Caco-2 (cell line): ENCODE data around the gene TASOR. TPM values are rescaled to one million over a fixed set of nuclear protein-coding genes. Genes with fewer than 3 reads are reported as not detected.

Experiments used
- BruUV-seq: library from RNA; stranded (reverse); fragments of 400-500 nt; replicated peaks from 2 replicates; lab custom pipeline; 2021; lab: Mats Ljungman, UMichigan
- CTCF ChIA-PET: fragments of 300-600 bp; sonication (Branson Sonifier 250); formaldehyde crosslinking; loops from one replicate; lab custom pipeline; 2022; ENCODE audit warnings: antibody characterized with exemption; lab: Charles Lee
- POLR2A ChIA-PET: fragments of 300-600 bp; sonication (Branson Sonifier 250); formaldehyde crosslinking; loops from one replicate; lab custom pipeline; 2022; ENCODE audit warnings: antibody characterized with exemption; lab: Charles Lee
- DNase-seq, 2 experiments: peaks; one replicate each; pipeline versions ENCODE4 v3.0.0 to v3.0.0-alpha.2; 2020 to 2022
- H3K27me3 ChIP-seq: replicated peaks from 2 replicates; pipeline ENCODE4 v1.6.0; 2011; ENCODE audit warnings: low read length; ENCODE audit not compliant: control insufficient read depth, insufficient read depth
- H3K36me3 ChIP-seq: 2 replicates; pipeline ENCODE4 v1.5.1; 2011; ENCODE audit warnings: low read length; ENCODE audit not compliant: control insufficient read depth, insufficient read depth
- H3K4me1 ChIP-seq: fragments of 250-450 bp; sonication (Bioruptor Pico); 2 replicates; pipeline ENCODE4 v1.5.1; 2020; ENCODE audit warnings: mild to moderate bottlenecking
- H3K4me3 ChIP-seq: 2 replicates; pipeline ENCODE4 v1.5.1; 2011; ENCODE audit warnings: low read depth, mild to moderate bottlenecking, control low read depth, low read length
- H3K9me3 ChIP-seq: fragments of 250-450 bp; sonication (Bioruptor Pico); 2 replicates; pipeline ENCODE4 v1.5.1; 2020; ENCODE audit warnings: mild to moderate bottlenecking, moderate library complexity
- H3K27ac Mint-ChIP-seq: one replicate; pipeline ENCODE4 v1.8.0; 2022; ENCODE audit warnings: mixed read lengths; ENCODE audit not compliant: unreplicated experiment
- H3K27me3 Mint-ChIP-seq: one replicate; pipeline ENCODE4 v1.8.0; 2022; ENCODE audit warnings: mixed read lengths; ENCODE audit not compliant: insufficient read depth, unreplicated experiment
- H3K36me3 Mint-ChIP-seq: one replicate; pipeline ENCODE4 v1.8.0; 2022; ENCODE audit warnings: mild to moderate bottlenecking, mixed read lengths; ENCODE audit not compliant: insufficient read depth, unreplicated experiment
- H3K4me1 Mint-ChIP-seq: one replicate; pipeline ENCODE4 v1.8.0; 2022; ENCODE audit warnings: low read depth, mixed read lengths; ENCODE audit not compliant: unreplicated experiment
- H3K4me3 Mint-ChIP-seq: one replicate; pipeline ENCODE4 v1.8.0; 2022; ENCODE audit warnings: mild to moderate bottlenecking, moderate library complexity, mixed read lengths; ENCODE audit not compliant: unreplicated experiment
- H3K9me3 Mint-ChIP-seq: one replicate; pipeline ENCODE4 v1.8.0; 2022; ENCODE audit warnings: mixed read lengths; ENCODE audit not compliant: unreplicated experiment
- intact Hi-C: fragments of 100-400 bp; cut with micrococcal nuclease; formaldehyde crosslinking; loops from one replicate; pipeline ENCODE4 v1.10.0; 2022; ENCODE audit not compliant: unreplicated experiment
- total RNA-seq: library from RNA; stranded (reverse); gene quantifications from 2 replicates; pipeline ENCODE4 v1.2.3, GENCODE V29; 2022
- TF ChIP-seq, protein P1 (sequence below), 2 experiments: fragments of 200-600 bp in 1 of 2; IDR thresholded peaks; 1 replicate in 1 of 2; 2 replicates in 1 of 2; pipeline versions ENCODE4 v1.5.1 to v1.8.0; 2011 to 2022; ENCODE audit warnings: antibody characterized with exemption in 1 of 2, control low read depth in 1 of 2, inconsistent platforms in 1 of 2, low read depth in 1 of 2, low read length in 1 of 2, mild to moderate bottlenecking in 1 of 2, moderate library complexity in 1 of 2; ENCODE audit not compliant: insufficient read depth in 1 of 2, severe bottlenecking in 1 of 2, unreplicated experiment in 1 of 2

The TASOR gene
- total RNA-seq, 1 experiment from 2014 or later: 54.7 TPM

DNA sequence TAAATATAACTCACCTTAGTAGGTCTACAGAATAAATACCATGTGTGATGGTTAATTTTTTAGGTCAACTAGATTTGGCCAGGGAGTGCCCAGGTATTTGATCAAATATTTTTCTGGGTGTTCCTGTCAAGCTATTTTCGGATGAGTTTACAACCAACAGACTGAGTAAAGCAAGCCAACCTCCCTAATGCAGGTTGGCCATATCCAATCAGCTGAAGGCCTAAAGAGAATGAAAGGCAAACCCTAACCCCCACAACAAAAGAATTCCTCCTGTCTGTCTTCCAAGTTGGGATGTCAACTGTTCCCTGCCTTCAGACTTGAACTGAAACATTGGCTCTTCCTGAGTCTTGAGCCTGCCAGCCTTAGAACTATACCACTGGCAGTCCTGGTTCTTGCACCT lies 28.6 kb downstream of the TASOR start:
- Histone ChIP-seq H3K4me3 (no peak overlapping the region), H3K4me1 (no peaks in the 10 kb centered on the region), H3K36me3 (no peaks in the 10 kb centered on the region; the same call in 1 of the 2 replicates), H3K9me3 (no peaks in the 10 kb centered on the region), H3K27me3 (no peaks in the 10 kb centered on the region)
- Mint-ChIP-seq H3K36me3 (peaks cover 66% of the 10 kb centered on the region), H3K4me3 (no peak overlapping the region), H3K27me3 (no peaks in the 10 kb centered on the region), H3K4me1 (no peaks in the 10 kb centered on the region), H3K27ac (no peak overlapping the region), H3K9me3 (no peaks in the 10 kb centered on the region)
- no peak for DNase-seq
- POLR2A ChIA-PET: interaction anchor here (0.6 kb wide), 2 partner anchors 25 to 336 kb away, joined by 3 read pairs; no protein-coding TSS in a partner anchor
- BruUV-seq: no TSS peak
- CTCF ChIA-PET: interaction anchor here (0.8 kb wide), 1 partner anchor 334 kb away, joined by 4 read pairs; no protein-coding TSS in a partner anchor
- intact Hi-C loops: no loop called here
- TF ChIP-seq, protein P1, sequence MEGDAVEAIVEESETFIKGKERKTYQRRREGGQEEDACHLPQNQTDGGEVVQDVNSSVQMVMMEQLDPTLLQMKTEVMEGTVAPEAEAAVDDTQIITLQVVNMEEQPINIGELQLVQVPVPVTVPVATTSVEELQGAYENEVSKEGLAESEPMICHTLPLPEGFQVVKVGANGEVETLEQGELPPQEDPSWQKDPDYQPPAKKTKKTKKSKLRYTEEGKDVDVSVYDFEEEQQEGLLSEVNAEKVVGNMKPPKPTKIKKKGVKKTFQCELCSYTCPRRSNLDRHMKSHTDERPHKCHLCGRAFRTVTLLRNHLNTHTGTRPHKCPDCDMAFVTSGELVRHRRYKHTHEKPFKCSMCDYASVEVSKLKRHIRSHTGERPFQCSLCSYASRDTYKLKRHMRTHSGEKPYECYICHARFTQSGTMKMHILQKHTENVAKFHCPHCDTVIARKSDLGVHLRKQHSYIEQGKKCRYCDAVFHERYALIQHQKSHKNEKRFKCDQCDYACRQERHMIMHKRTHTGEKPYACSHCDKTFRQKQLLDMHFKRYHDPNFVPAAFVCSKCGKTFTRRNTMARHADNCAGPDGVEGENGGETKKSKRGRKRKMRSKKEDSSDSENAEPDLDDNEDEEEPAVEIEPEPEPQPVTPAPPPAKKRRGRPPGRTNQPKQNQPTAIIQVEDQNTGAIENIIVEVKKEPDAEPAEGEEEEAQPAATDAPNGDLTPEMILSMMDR (IDR thresholded peaks at IDR 0.05; ENCODE audit: insufficient read depth in 1 of 2, low read depth in 1 of 2, low read length in 1 of 2, severe bottlenecking in 1 of 2, unreplicated experiment in 1 of 2): no peak

DNA sequence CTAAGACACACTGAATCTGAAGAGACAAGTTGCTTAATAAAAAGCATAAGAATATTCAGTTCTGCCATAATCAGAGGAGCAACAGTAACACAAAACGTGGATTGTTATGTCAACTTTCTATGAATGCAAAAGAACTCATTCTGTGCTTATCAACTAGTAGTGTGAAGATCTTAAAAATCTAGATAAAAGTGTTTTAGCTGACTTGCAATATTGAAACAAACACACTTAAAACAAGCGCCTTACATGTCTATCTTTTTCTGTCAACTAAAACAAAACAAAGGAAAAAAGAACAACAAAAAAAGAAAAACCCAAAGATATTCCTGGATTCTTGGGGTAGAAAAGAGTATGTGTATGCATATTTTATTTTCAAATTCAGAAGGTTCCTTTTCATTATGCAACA lies 37.7 kb downstream of the TASOR start:
- CTCF ChIA-PET: no interaction called here
- intact Hi-C loops: no loop called here

DNA sequence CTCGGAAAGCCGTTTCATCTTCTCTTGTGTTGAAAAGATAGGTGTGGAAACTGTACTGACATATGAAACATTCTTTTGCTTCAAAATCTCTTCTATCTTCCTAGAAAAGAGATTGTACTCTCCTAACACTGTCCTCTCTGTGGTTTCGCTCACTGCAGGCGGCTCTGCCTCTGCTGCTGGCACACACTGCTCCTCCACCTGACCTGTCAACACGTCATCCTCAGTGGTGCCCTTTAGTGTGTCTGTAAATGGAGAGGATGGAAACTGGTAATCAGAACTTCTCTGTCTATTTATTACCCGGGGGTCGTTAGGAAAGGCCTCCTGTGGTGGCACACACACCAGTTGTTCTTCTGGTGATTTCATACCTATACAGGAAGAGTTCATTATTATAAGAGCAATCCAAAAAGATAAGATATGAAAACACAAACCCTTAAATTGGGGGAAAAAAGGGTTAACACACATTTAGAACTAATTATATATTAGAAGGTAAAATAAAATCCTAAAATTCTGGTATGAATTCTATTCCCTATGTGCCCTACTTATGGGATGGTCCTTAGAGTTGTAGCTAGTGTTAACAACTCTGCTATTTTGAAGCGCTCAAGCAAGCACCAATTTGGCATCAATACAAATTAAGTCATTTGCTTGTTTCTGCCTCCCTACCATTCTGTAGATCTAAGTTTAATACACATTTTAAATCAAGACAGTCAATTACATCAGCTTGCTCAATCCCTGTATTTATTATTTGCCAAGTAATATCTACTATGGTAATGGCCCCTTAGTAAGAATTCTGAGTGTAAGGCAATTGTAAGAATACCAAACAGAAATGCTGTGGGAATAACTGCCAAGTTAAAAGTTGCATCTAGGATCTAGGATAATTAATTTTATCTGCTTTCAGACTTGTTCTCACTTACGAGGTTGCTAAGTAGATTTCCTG lies 49.2 kb downstream of the TASOR start:
- Mint-ChIP-seq H3K4me3 (no peak overlapping the region), H3K4me1 (peaks cover 8% of the 10 kb centered on the region), H3K27ac (no peak overlapping the region), H3K9me3 (no peaks in the 10 kb centered on the region), H3K27me3 (no peaks in the 10 kb centered on the region), H3K36me3 (peaks cover 76% of the 10 kb centered on the region)
- no peaks in the 10 kb centered on the region for H3K27me3 ChIP-seq
- BruUV-seq: no TSS peak
- intact Hi-C loops: no loop called here
- H3K4me1 ChIP-seq: peaks cover 17% of the 10 kb centered on the region
- no peak overlapping the region for H3K4me3 ChIP-seq
- ChIA-PET CTCF (no interaction called here), POLR2A (no interaction called here)
- TF ChIP-seq, protein P1 (IDR thresholded peaks at IDR 0.05; ENCODE audit: insufficient read depth in 1 of 2, low read depth in 1 of 2, low read length in 1 of 2, severe bottlenecking in 1 of 2, unreplicated experiment in 1 of 2): no peak
- no peak for DNase-seq
- H3K9me3 ChIP-seq: peaks cover 4% of the 10 kb centered on the region; the same call in 1 of the 2 replicates
- H3K36me3 ChIP-seq: 0 out of 2 replicates have a peak, but pooled peaks cover 1% of the 10 kb centered on the region

More for the DNA sequence above, 37.7 kb downstream of the TASOR start:
- Mint-ChIP-seq H3K36me3 (peaks cover 80% of the 10 kb centered on the region), H3K4me3 (no peak overlapping the region), H3K27ac (no peak overlapping the region), H3K4me1 (no peaks in the 10 kb centered on the region), H3K9me3 (no peaks in the 10 kb centered on the region), H3K27me3 (no peaks in the 10 kb centered on the region)
- peaks cover 1% of the 10 kb centered on the region; the same call in 1 of the 2 replicates for H3K36me3 ChIP-seq
- no peaks in the 10 kb centered on the region for H3K4me1 ChIP-seq
- TF ChIP-seq, protein P1 (IDR thresholded peaks at IDR 0.05; ENCODE audit: insufficient read depth in 1 of 2, low read depth in 1 of 2, low read length in 1 of 2, severe bottlenecking in 1 of 2, unreplicated experiment in 1 of 2): no peak
- no peaks in the 10 kb centered on the region for H3K9me3 ChIP-seq
- no peak for DNase-seq
- no peaks in the 10 kb centered on the region for H3K27me3 ChIP-seq
- no TSS peak for BruUV-seq
- POLR2A ChIA-PET: no interaction called here
- H3K4me3 ChIP-seq: no peak overlapping the region

Other genes starting within 250 kb of the TASOR start
- gene ERC2, start 214.8 kb downstream of the TASOR start, total RNA-seq: 0.54 and 0.84 TPM in 2 replicates
- gene CCDC66, start 126.1 kb downstream of the TASOR start, total RNA-seq: 25.3 and 28.6 TPM in 2 replicates
- 10.2 and 14.8 TPM in 2 replicates for gene ARHGEF3, start 118.7 kb upstream of the TASOR start, total RNA-seq